Stimulated activated CD4-positive, alpha-beta T cell treated with anti-CD3 and anti-CD28 coated beads, TNF-alpha, amount 100 ng/mL, for 1 hour (primary cell): Measurements from ENCODE around the gene PRPH.
"Not testable (repeated sequence)": the region's sequence is repeated elsewhere in the genome, so short reads cannot be mapped to it uniquely, and the experiment has no call there.

Source experiments
- DNase-seq, 3 donors: peaks; one replicate each; pipeline ENCODE4 v3.0.0-alpha.2; 2020; ENCODE audit warnings: low read depth in 3 of 3, low spot score in 1 of 3

PRPH gene

DNA sequence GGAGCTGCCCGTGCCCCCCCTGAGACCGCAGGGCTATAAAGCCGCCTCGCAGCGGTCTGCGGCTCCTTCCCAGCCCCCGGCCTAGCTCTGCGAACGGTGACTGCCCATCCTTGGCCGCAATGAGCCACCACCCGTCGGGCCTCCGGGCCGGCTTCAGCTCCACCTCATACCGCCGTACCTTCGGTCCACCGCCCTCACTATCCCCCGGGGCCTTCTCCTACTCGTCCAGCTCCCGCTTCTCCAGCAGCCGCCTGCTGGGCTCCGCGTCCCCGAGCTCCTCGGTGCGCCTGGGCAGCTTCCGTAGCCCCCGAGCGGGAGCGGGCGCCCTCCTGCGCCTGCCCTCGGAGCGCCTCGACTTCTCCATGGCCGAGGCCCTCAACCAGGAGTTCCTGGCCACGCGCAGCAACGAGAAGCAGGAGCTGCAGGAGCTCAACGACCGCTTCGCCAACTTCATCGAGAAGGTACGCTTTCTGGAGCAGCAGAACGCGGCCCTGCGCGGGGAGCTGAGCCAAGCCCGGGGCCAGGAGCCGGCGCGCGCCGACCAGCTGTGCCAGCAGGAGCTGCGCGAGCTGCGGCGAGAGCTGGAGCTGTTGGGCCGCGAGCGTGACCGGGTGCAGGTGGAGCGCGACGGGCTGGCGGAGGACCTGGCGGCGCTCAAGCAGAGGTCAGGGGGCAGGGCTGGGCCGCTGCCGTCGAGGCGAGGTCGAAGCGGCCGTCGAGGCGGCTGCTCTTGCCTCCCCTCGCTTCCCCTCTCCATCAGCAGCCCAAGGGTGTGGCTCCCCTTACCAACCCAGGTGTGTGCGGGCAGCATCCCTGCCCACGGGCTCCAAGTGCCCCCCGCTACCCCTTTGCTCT, at the start of gene PRPH:
Gene PRPH, plus strand, starts transcription at position 66 of the 855 bp plus-strand sequence. Its CDS starts 54 bp downstream, at position 120.
- peak in 1 of 3 donors; percentile 11 for DNase-seq

DNA sequence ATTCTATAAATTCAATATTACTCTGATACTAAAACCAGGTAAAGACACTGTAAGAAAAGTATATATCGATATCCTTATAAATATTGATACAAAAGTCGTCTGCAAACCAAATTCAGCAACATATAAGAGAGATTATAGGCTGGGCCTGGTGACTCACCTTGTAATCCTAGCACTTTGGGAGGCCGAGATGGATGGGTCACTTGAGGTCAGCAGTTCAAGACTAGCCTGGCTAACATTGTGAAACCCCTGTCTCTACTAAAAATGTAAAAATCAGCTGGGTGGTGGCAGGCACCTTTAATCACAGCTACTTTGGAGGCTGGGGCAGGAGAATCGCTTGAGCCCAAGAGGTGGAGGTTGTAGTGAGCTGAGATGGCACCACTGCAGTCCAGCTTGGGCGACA, 43.6 kb upstream of the PRPH start:
- DNase-seq, result no peak

GRCh38 chr12:49253033-49253623, 41.8 kb upstream of the PRPH start:
- DNase-seq, result no peak

- DNase-seq, result not testable (repeated sequence)
These were observed 39.5 kb upstream of the PRPH start for GRCh38 chr12:49255456-49255855.

DNA sequence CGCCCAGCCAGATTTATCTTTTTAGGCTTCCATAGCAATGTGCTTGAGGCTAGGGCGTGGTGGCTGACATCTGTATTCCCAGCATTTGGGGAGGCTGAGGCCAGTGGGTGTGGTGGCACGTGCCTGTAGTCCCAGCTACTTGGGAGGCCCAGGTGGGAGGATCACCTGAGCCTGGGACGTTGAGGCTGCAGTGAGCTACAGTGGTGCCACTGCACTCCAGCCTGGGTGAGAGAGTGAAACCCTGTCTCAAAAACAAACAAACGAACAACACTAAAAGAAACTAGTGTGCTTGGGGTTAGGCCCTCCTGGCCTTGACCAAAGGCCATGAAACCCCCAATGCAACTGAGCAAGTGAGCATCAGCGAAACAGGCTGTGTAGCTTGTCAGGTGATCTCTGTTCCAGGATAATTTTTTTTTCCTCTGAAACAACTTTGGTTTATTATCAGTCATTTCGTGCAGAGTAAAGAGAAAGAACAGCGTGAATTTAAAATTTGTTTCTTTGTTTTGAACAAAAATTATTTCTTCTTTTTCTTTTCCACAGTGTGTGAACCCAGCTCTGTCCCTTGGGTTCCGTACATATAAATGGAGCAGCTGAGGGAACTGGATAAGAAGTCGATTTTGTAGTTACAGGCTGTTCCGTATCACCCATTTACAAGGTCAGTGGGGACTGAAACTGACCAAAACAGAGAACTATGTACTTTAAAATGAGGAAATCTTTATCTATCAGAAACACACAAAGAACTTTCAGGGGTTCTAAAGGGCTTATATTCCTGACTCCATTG, 38.9 kb upstream of the PRPH start:
- no peak for DNase-seq

DNA sequence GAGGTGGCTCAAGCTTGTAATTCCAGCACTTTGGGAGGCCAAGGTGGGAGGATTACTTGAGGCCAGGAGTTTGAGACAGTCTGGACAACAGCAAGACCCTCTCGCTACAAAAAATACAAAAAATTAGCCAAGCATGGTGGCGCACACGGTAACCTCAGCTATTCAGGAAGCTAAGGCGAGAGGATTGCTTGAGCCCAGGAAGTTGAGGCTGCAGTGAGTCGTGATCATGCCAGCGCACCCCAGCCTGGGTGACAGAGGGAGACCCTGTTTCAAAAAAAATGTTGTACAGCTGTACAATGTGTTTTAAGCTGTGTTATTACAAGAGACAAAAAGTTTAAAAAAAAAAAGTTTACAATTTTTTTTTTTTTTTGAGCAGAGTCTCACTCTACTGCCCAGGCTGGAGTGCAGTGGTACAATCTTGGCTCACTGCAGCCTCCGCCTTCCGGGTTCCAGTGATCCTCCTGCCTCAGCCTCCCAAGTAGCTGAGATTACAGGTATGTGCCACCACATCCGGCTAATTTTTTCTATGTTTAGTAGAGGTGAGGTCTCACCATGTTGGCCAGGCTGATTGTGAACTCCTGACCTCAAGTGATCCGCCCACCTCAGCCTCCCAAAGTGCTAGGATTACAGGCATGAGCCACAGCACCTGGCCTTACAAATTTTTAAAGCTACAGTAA, 37.3 kb upstream of the PRPH start:
- DNase-seq, result not testable (repeated sequence)

DNA sequence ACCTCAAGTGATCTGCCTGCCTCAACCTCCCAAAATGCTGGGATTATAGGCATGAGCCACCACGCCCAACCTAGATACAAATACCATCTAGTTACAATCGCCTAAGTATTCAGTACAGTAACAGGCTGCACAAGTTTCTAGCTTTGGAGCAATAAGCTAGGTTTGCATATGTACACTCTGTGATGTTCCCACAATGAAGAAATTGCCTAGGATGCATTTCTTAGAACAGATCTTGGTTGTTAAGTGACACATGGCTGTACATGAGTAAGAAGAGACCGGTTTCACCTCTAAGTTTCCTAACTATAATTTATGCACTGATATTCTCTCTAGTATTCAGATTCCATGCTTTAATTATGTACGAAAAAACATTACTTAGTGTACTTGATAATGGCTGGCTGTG, 35.5 kb upstream of the PRPH start:
- DNase-seq, result no peak

DNA sequence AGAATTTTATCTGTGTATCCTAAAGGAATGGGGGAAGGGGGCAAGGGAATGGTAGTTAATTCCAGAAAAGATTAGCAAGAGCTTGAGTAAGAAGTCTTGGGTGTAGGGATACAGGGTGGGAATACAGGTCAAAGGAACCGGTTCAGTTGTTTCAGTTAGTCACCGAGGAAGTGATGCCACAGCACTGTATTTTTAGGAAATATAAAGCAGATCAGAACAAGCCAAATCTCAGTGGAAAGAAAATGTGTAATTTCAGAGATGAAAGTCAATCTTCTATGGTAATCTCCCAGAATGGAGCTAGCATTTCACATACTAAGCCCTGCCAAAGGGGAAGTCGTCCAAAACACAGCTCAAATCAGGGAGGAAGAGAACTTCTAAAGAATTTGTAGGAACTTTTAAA, 34.8 kb upstream of the PRPH start:
- no peak for DNase-seq

DNA sequence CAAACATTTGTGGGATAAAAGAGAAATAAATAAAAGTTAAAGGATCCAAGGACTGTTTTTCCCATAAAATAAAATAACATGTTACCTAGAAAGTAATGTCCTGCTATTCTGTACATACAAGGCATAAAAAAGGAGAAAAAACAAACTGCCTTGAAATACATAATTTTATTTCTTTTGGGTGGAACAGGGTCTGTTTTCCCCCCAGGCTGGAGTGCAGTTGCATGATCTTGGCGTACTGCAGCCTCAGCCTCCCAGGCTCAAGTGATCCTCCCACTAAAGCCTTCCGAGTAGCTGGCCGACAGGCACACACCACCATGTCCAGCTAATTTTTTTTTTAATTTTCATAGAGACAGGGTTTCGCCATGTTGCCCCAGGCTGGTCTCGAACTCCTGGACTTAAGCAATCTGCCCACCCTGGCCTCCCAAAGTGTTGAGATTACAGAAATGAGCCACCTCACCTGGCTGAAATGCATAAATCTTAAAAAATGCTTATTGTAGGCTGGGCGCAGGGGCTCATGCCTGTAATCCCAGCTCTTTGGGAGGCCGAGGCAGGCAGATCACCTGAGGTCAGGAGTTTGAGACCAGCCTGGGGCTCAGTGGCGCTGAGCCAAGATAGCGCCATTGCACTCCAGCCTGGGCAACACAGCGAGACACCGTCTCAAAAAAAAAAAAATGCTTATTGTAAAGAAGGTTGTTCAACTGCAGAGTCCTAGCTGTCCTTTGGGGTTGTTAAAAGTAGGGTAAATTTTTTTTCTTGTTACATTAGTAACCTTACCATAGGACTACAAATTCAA, 34.2 kb upstream of the PRPH start:
- DNase-seq, result no peak

DNA sequence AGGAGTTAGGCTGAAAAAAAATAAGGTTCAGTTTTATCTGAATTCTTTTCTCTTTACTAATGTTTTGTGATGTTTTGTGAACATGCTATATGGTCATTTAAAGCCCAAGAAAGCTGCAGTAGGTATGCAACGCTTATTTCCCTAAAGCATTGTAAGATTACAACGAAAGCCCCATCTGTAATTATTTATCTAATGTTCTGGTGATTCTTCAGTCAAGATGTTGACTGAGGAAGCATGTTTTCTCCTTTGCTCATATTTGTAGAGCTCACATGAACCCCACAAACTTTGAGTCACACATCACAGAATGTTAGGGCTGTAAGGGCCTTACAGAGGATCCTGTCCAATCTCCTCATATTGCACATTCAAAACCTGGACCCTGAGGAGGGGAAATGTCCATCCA, 33.2 kb upstream of the PRPH start:
- DNase-seq, result no peak

GRCh38 chr12:49263400-49263763, 31.6 kb upstream of the PRPH start:
- no peak for DNase-seq

GRCh38 chr12:49264466-49264872, 30.5 kb upstream of the PRPH start:
- DNase-seq, result peak in 1 of 3 donors; percentile 38

DNA sequence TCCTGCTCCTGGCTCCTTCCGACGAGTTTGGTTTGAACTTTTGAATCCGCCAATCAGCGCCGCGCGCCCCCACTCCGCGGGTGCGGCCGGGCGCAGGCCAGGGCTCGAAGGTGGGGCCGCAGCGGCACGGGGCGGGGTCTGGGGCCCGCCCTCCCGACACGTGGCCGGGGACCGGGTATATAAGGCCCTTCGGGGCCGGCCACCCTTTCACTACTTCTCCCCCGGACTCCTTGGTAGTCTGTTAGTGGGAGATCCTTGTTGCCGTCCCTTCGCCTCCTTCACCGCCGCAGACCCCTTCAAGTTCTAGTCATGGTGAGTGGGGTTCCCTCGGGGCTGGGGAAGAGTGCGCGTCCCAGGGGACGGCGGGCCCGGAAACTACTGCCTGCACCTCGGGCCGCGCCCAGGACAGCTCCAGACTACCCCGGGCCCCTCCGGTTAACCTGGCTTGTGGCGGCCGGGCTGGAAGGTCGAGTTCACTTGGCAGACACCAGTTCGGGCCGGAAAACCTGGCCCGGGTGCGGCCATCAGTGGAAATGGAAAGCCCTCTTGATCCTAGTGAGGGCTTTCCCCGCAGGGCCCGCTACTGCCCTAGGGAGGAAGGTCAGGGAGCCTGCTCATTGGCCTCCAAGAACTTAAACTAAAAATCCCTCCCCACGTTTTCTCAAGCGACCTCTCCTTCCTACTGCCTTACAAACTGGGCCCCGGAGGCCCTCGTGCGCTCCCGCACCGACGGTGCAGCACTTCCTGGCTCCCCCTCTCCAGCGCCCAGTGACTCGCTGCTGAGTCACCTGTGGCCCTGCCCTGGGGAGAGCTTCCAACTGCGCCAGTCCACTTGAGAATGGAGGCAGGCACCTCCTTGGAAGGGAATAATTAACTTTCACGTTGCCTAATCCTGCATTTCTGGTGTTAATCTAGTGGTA, 29.8 kb upstream of the PRPH start, which contains the start of gene TUBA1C:
Gene TUBA1C, plus strand, starts transcription at position 210 of the 920 bp plus-strand sequence. Its CDS starts 100 bp downstream, at position 310.
- peak; percentile 65 to 88 (median 73) for DNase-seq

GRCh38 chr12:49269191-49269590, 25.8 kb upstream of the PRPH start:
- DNase-seq, result not testable (repeated sequence)

- no peak for DNase-seq
These were observed 21.9 kb upstream of the PRPH start for GRCh38 chr12:49272790-49273725.

GRCh38 chr12:49273726-49274395, 21.1 kb upstream of the PRPH start:
- no peak for DNase-seq

DNA sequence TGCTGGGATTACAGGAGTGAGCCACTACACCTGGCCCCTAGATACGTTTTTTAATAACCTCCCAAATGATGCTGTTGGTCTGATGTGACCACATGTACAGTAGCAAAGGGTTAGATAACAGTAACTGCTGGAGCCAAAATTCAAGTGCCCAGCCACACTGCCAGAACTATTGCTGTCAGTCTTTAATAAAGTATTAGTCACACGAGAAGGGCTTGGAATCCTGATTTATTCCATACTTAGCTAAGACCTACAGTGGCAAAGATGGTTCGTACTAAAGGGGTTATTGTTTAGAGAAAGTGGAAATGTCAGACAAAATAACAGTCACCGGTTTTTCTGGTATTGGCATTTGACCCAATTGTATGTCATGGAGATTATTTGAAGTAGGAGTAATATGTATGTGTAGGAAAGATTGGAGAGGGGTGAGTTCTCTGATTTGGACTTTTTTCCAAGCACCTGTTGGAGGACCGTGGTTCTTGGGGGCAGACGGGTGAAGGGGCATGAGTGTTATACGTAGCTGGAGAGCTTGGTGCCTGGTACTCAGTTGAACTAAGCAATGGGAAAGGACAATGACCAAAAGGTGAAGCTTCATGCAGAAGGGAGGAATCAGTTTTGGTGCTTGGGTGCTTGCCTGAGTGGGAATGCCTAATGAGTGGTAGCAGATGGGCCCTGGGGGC, 20.4 kb upstream of the PRPH start:
- DNase-seq, result no peak
